NCI-H2081 treated with DMSO at 0.1 percent for 48 hours (cell line): ENCODE measurements around the gene VAPB.

ENCODE experiments used
- DNase-seq: peaks from one replicate; lab custom pipeline; 2025; lab: John Stamatoyannopoulos, UW

VAPB gene

GRCh38 chr20:58435237-58435636 is 46.2 kb downstream of the VAPB start:
- no peak for DNase-seq

GRCh38 chr20:58436868-58437645 is 48.0 kb downstream of the VAPB start:
- DNase-seq, result no peak

- no peak for DNase-seq
Observed at GRCh38 chr20:58438970-58439808, 50.2 kb downstream of the VAPB start.

- DNase-seq, result no peak
Observed at GRCh38 chr20:58440021-58440767, 51.2 kb downstream of the VAPB start.

- DNase-seq, result no peak
Observed at GRCh38 chr20:58441723-58442122, 52.7 kb downstream of the VAPB start.

- DNase-seq, result no peak
Observed at GRCh38 chr20:58444746-58445255, 55.8 kb downstream of the VAPB start.

- no peak for DNase-seq
Observed at GRCh38 chr20:58446264-58446959, 57.4 kb downstream of the VAPB start.

GRCh38 chr20:58446960-58447265 is 57.9 kb downstream of the VAPB start:
- no peak for DNase-seq

GRCh38 chr20:58447511-58448391 is 58.7 kb downstream of the VAPB start:
- DNase-seq, result no peak

GRCh38 chr20:58448958-58449357 is 59.9 kb downstream of the VAPB start:
- DNase-seq, result no peak

GRCh38 chr20:58449681-58450221 is 60.7 kb downstream of the VAPB start:
- no peak for DNase-seq

- DNase-seq, result no peak
Observed at GRCh38 chr20:58450254-58450653, 61.2 kb downstream of the VAPB start.

- DNase-seq, result no peak
Observed at GRCh38 chr20:58452667-58453255, 63.7 kb downstream of the VAPB start.

GRCh38 chr20:58453391-58453790 is 64.4 kb downstream of the VAPB start:
- DNase-seq, result no peak

- no peak for DNase-seq
Observed at GRCh38 chr20:58454460-58454859, 65.4 kb downstream of the VAPB start.

GRCh38 chr20:58457083-58457695 is 68.2 kb downstream of the VAPB start:
- DNase-seq, result no peak

- no peak for DNase-seq
Observed at GRCh38 chr20:58458342-58459057, 69.5 kb downstream of the VAPB start.

GRCh38 chr20:58459058-58459750 is 70.2 kb downstream of the VAPB start:
- DNase-seq, result no peak
